Natural killer cell treated with Interleukin-12 subunit alpha and Interleukin-12 subunit beta and Interleukin-15 and Interleukin-18, amount 100 ng/mL, for 72 hours (primary cell): Measurements from ENCODE around the gene PTMA. TPM values are rescaled to one million over a fixed set of nuclear protein-coding genes. Genes with fewer than 3 reads are reported as not detected.

Experiments used
- ATAC-seq, 2 donors: fragments of 150-1000 bp; cut with Tn5 transposase in 1 of 2; sonication (Bioruptor Pico), chemical (Tn5 transposase) in 1 of 2; 2 replicates each; pipeline ENCODE4 v1.10.0; 2021
- DNase-seq: peaks from one replicate; pipeline ENCODE4 v3.0.0; 2022; ENCODE audit warnings: low spot score
- H3K27ac Mint-ChIP-seq, 2 donors: 1 replicate in 1 of 2; 2 replicates in 1 of 2; pipeline ENCODE4 v1.8.0; 2022; ENCODE audit warnings: mixed read lengths in 2 of 2, mild to moderate bottlenecking in 1 of 2, moderate library complexity in 1 of 2
- H3K27me3 Mint-ChIP-seq, 2 donors: 1 replicate in 1 of 2; 2 replicates in 1 of 2; pipeline ENCODE4 v1.8.0; 2022; ENCODE audit warnings: mixed read lengths in 2 of 2
- H3K36me3 Mint-ChIP-seq: one replicate; pipeline ENCODE4 v1.8.0; 2022; ENCODE audit warnings: mixed read lengths
- H3K4me1 Mint-ChIP-seq, 2 donors: 1 replicate in 1 of 2; 2 replicates in 1 of 2; pipeline ENCODE4 v1.8.0; 2022; ENCODE audit warnings: low read depth in 2 of 2, mixed read lengths in 2 of 2, mild to moderate bottlenecking in 1 of 2
- H3K4me3 Mint-ChIP-seq: one replicate; pipeline ENCODE4 v1.8.0; 2022; ENCODE audit warnings: mixed read lengths
- H3K9me3 Mint-ChIP-seq: 2 replicates; pipeline ENCODE4 v1.8.0; 2022; ENCODE audit warnings: mixed read lengths
- total RNA-seq, 2 donors: library from RNA; stranded (reverse); gene quantifications; one replicate each; pipeline ENCODE4 v1.2.3, GENCODE V29; 2022

Gene PTMA
- total RNA-seq, 2 donors from 2014 or later: 1,013 to 1,764 TPM

DNA sequence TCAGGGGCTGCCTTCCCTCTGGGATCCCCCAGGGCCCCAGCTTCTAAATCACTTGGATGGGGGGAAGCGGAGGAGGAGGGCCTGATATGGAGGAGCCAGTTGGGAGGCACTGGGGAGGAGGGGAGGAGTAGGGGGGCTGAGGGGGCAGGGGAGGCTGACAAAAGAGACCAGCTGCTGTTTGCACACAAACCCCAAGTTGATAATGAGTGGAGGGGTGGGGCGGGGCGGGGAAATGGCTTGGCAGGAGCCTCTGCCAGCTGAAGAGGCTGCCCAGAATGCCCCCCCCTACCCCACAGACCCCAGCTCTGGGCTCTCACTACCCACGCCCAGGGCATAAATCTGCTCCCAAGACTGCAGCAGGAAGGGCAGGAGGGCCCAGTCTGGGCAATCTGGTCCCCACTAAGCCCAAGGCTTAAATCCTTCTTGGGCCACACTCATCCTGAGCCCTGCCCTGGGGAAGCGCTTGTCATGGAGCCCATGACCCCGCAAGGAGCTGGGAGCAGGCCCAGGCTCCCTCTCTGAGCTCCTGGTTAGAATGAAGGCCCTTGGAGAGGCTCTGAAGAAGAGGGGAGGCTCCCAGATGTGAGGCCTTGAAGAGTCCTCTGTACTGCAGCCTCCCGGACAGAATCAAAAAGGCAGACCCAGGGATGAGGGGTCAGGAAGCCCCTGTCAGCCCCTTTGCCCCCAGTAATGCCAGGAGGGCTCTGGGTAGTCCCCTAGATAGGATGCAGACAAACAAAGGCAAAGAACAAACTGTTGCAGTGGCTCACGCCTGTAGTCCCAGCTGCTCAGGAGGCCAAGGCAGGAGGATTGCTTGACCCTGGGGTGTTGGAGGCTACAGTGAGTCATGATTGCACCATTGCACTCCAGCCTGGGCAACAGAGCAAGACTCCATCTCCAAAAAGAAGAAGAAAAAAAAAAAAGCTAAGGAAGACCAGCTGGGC, 24.8 kb upstream of the PTMA start:
- Mint-ChIP-seq H3K27ac (no peak overlapping the region), H3K9me3 (no peaks in the 10 kb centered on the region), H3K4me1 (peaks cover 4 to 9% of the 10 kb centered on the region in 2 donors), H3K36me3 (no peaks in the 10 kb centered on the region), H3K4me3 (no peak overlapping the region), H3K27me3 (peaks cover 6 to 10% of the 10 kb centered on the region in 2 donors)
- no peak for ATAC-seq
- DNase-seq: no peak

GRCh38 chr2:231684314-231685223, 23.8 kb upstream of the PTMA start:
- no peaks in the 10 kb centered on the region for H3K36me3 Mint-ChIP-seq

GRCh38 chr2:231685349-231686191, 22.8 kb upstream of the PTMA start:
- H3K27me3 Mint-ChIP-seq: peaks cover 6 to 10% of the 10 kb centered on the region in 2 donors
- DNase-seq (no peak), ATAC-seq (no peak)
- no peaks in the 10 kb centered on the region for H3K36me3 Mint-ChIP-seq
- no peak overlapping the region for H3K27ac Mint-ChIP-seq
- no peaks in the 10 kb centered on the region for H3K9me3 Mint-ChIP-seq
- no peak overlapping the region for H3K4me3 Mint-ChIP-seq
- H3K4me1 Mint-ChIP-seq: peaks cover 4 to 9% of the 10 kb centered on the region in 2 donors

More at GRCh38 chr2:231684314-231685223, 23.8 kb upstream of the PTMA start:
- DNase-seq (no peak), ATAC-seq (no peak)
- Mint-ChIP-seq H3K9me3 (no peaks in the 10 kb centered on the region), H3K27ac (no peak overlapping the region), H3K4me1 (peaks cover 4 to 9% of the 10 kb centered on the region in 2 donors), H3K27me3 (peaks cover 6 to 10% of the 10 kb centered on the region in 2 donors), H3K4me3 (no peak overlapping the region)

- peaks cover 3 to 8% of the 10 kb centered on the region in 2 donors for H3K4me1 Mint-ChIP-seq
- no peak for DNase-seq
- no peaks in the 10 kb centered on the region for H3K9me3 Mint-ChIP-seq
- H3K27ac Mint-ChIP-seq: no peak overlapping the region
- H3K36me3 Mint-ChIP-seq: no peaks in the 10 kb centered on the region
- H3K27me3 Mint-ChIP-seq: peaks cover 6 to 9% of the 10 kb centered on the region in 2 donors
- H3K4me3 Mint-ChIP-seq: no peak overlapping the region
- peak in 1 of 2 donors; percentile 4 for ATAC-seq
Observed at GRCh38 chr2:231686192-231687100, 21.9 kb upstream of the PTMA start.

- DNase-seq (peak; percentile 78), ATAC-seq (peak; percentile 78 to 87)
- H3K27me3 Mint-ChIP-seq: peaks cover 5% of the 10 kb centered on the region in 2 donors
- H3K36me3 Mint-ChIP-seq: no peaks in the 10 kb centered on the region
- H3K4me1 Mint-ChIP-seq: peaks cover 0 to 6% of the 10 kb centered on the region in 2 donors
- no peak overlapping the region for H3K4me3 Mint-ChIP-seq
- H3K9me3 Mint-ChIP-seq: no peaks in the 10 kb centered on the region
- no peak overlapping the region for H3K27ac Mint-ChIP-seq
Observed at GRCh38 chr2:231687133-231687852, 21.0 kb upstream of the PTMA start.

GRCh38 chr2:231687961-231688360, 20.4 kb upstream of the PTMA start:
- ATAC-seq: no peak
- Mint-ChIP-seq H3K4me3 (no peak overlapping the region), H3K27me3 (no peaks in the 10 kb centered on the region), H3K4me1 (peaks cover 0 to 6% of the 10 kb centered on the region in 2 donors), H3K36me3 (no peaks in the 10 kb centered on the region), H3K9me3 (no peaks in the 10 kb centered on the region), H3K27ac (no peak overlapping the region)
- no peak for DNase-seq

DNA sequence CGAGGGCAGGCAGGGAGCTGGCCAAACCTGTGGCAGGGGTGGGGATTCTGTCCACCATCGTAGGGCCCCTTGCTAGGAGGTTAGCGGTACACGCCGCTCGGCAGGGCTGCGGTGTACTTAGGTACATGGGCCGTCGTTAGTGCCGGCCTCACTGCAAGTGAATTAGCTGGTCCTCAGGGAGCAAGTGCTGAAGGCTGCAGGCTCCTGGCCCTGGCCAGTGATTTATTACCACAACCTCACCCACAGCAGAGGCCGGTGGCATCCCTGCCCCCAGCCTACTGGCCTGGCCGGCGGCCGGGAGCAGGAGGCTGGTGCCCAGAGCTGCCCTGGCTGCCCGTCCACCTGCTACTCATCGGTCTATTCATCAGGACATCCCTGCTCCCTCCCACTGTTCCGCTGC, 19.6 kb upstream of the PTMA start:
- Mint-ChIP-seq H3K27me3 (no peaks in the 10 kb centered on the region), H3K4me3 (no peak overlapping the region), H3K36me3 (no peaks in the 10 kb centered on the region), H3K27ac (no peak overlapping the region), H3K4me1 (peaks cover 0 to 6% of the 10 kb centered on the region in 2 donors), H3K9me3 (no peaks in the 10 kb centered on the region)
- no peak for ATAC-seq
- DNase-seq: no peak

DNA sequence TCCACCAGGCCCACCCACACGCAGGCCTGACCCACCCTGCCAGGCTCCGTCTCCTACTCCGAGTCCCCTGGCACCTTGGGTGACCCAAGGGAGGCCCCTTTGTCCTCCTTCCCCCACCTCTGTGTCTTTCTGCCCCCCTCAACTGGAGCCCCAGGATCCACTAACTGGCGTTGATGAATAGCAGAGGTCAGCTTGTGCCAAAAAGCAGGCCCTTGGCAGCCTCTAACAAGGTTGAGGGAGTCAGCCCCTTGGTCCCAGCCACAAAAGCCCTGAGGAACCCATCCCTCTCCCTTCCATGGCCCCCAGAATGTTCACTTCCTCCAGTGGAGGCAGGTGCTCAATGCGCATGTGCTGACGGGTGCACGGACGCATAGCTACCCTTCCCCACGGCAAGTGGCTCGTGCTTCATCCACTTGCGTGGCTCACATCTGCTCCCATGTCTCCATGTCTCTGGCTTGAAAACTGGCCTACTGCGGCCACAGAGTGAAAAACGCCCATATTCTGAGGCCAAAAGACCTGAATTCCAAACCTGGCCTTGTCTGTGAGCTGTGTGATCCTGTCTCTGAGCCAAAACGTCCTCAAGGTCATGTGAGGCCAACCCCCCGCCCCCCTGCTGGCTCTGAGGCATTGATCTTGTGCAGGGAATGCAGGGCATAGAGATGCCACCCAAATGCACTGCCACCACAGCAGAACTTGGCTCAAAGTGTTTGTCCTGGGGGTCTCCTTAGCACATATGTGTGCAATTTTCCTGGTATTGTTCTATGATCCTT, 19.0 kb upstream of the PTMA start:
- Mint-ChIP-seq H3K27ac (no peak overlapping the region), H3K4me3 (no peak overlapping the region), H3K4me1 (peaks cover 0 to 6% of the 10 kb centered on the region in 2 donors), H3K9me3 (no peaks in the 10 kb centered on the region), H3K27me3 (no peaks in the 10 kb centered on the region), H3K36me3 (no peaks in the 10 kb centered on the region)
- no peak for ATAC-seq
- DNase-seq: no peak

DNA sequence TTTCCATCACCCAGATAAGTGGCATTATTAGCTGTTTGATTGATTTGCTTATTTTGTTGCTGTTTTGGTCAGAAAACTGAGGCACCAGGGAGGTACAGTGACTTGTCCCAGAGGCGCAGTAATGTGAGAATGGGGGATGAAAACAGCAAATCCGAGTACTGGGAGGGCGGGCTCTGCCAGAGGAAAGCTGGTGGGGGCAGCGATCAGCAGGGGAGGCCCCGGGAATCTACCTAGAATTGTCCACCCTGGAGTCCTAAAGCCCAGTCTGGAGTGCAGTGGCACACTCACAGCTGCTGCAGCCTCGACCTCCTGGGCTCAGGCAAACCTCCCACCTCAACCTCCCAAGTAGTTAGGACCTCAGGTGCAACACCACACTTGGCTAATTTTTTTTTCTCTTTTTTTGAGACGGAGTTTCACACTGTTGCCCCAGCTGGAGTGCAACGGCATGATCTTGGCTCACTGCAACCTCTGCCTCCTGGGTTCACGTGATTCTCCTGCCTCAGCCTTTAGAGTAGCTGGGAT, 17.0 kb upstream of the PTMA start:
- Mint-ChIP-seq H3K27ac (no peak overlapping the region), H3K4me3 (no peak overlapping the region), H3K9me3 (no peaks in the 10 kb centered on the region), H3K27me3 (no peaks in the 10 kb centered on the region), H3K36me3 (no peaks in the 10 kb centered on the region), H3K4me1 (peaks cover 0 to 6% of the 10 kb centered on the region in 2 donors)
- ATAC-seq (no peak), DNase-seq (no peak)

DNA sequence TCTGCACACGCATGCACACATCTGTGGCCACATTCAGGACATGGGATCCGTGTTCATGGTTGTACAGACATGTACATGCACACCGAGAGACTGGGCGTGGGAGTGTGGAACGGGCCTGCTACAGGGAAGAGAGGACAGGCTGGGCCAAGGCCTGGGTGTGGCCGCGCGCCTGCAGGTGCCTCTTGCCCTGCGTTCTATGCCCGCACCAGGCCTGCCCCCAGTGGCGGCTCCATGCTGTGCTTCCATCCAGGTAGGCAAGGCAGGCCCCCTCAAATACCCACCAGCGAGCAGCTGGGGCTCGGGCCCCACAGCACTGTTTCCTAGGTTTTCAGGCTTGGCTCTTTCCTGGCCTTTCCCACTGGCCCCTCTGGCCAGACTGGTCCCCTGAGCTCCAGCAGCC, 15.5 kb upstream of the PTMA start:
- Mint-ChIP-seq H3K27ac (no peak overlapping the region), H3K4me3 (no peak overlapping the region), H3K36me3 (no peaks in the 10 kb centered on the region), H3K9me3 (no peaks in the 10 kb centered on the region), H3K27me3 (no peaks in the 10 kb centered on the region), H3K4me1 (no peaks in the 10 kb centered on the region)
- ATAC-seq (peak in 1 of 2 donors; percentile 24), DNase-seq (no peak)

GRCh38 chr2:231693956-231694355, 14.4 kb upstream of the PTMA start:
- Mint-ChIP-seq H3K4me1 (no peaks in the 10 kb centered on the region), H3K36me3 (no peaks in the 10 kb centered on the region), H3K27ac (no peak overlapping the region), H3K9me3 (no peaks in the 10 kb centered on the region), H3K27me3 (no peaks in the 10 kb centered on the region), H3K4me3 (no peak overlapping the region)
- DNase-seq (no peak), ATAC-seq (no peak)
